BLaER1 (cell line): ENCODE measurements around the gene SERPINB6.

Experiments used
- H3K27ac ChIP-seq: shearing (Covaris generic); formaldehyde crosslinking; 2 replicates; pipeline ENCODE4 v1.8.1; 2022
- H3K27me3 ChIP-seq: shearing (Covaris generic); formaldehyde crosslinking; 2 replicates; pipeline ENCODE4 v1.8.1; 2022
- H3K36me3 ChIP-seq: shearing (Covaris generic); formaldehyde crosslinking; 2 replicates; pipeline ENCODE4 v1.8.1; 2022
- H3K4me1 ChIP-seq: shearing (Covaris generic); formaldehyde crosslinking; 2 replicates; pipeline ENCODE4 v1.8.1; 2022
- H3K4me2 ChIP-seq: shearing (Covaris generic); formaldehyde crosslinking; 2 replicates; pipeline ENCODE4 v1.8.1; 2022
- H3K4me3 ChIP-seq: shearing (Covaris generic); formaldehyde crosslinking; 2 replicates; pipeline ENCODE4 v1.8.1; 2022
- H3K9ac ChIP-seq: shearing (Covaris generic); formaldehyde crosslinking; 2 replicates; pipeline ENCODE4 v1.8.1; 2022
- H3K9me3 ChIP-seq: shearing (Covaris generic); formaldehyde crosslinking; 2 replicates; pipeline ENCODE4 v1.8.1; 2022
- H4K20me1 ChIP-seq: shearing (Covaris generic); formaldehyde crosslinking; 2 replicates; pipeline ENCODE4 v1.8.1; 2022
- Cebpa-rat ChIP-seq: shearing (Covaris generic); IDR thresholded peaks from 2 replicates; pipeline ENCODE4 v1.8.1; 2022

SERPINB6 gene

DNA sequence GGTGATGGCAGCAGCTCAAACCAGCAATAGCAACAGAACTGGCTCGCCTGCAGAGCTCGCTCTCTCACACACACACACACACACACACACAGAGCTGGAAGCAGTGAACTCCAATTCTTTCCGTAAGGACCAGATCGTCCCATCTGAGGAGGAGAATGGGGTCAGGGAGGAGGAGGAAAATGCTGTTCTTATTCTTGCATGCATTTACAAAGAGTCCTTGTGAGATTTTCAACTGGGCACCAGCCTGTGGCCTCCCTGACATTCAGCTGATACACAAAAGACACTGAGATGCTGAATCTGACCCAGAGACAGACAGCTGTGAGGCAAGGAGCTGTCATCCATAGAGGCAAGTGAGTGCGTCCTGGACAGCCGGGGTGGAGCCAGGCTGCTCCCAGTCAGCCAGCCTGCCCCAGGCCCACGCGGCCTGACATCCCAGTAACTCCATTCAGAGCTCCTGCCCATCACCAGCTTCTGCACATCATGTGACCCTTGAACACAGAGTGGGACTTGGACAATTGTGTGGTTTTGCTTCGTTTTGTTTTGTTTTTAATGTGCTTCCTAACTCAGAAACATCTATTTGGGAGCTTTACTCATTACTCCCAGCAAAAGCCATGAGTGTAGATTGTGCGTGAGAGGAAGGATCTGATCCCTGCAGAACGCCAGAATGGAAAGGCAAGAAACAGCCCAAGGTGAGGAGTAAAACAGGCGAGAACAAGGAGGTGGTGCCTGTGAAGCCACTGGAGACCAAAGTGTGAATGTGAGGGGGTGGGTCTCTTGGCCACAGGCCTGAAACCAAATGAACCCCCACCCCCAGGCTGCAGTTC is 70.3 kb downstream of the SERPINB6 start:
- Histone ChIP-seq H3K27me3 (peaks cover 54% of the 10 kb centered on the region), H3K4me3 (no peak overlapping the region), H3K27ac (no peak overlapping the region), H3K36me3 (no peaks in the 10 kb centered on the region), H3K4me2 (no peak overlapping the region), H4K20me1 (0 out of 2 replicates have a peak, but pooled peaks cover 5% of the 10 kb centered on the region), H3K9me3 (no peaks in the 10 kb centered on the region), H3K4me1 (peaks cover 24% of the 10 kb centered on the region), H3K9ac (no peak overlapping the region)
- no peak for TF ChIP-seq Cebpa-rat

DNA sequence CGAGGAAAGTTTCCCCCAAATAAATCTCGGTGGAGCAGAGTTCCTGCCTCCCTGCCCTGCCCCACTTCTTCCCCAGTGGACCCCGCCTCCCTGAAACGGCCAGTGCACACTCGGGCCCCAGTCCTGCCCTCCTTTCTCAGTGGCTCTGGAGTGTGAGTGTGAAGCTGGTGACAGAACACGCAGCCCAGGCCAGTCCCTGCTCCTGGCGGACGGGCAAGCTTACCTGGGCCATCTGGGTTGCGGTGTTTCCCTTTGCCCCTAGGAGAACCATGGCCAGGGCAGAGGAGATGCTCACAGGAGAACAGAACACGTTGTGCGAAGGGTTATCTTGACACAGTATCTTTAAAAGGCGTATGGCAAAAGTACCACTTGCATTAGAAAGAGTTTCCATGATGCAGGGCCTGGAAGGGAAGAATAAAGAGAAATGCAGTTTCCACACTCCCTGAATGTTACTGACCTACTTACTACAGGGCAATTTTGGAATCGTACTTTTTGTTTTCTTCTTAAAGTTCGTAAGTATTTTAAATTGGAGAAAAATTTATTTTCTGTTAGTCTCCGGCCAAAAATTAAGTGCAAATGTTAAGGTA is 71.1 kb downstream of the SERPINB6 start:
- Histone ChIP-seq H3K36me3 (no peaks in the 10 kb centered on the region), H3K27me3 (peaks cover 50% of the 10 kb centered on the region), H3K9me3 (no peaks in the 10 kb centered on the region), H3K4me1 (peaks cover 24% of the 10 kb centered on the region), H4K20me1 (0 out of 2 replicates have a peak, but pooled peaks cover 5% of the 10 kb centered on the region), H3K27ac (no peak overlapping the region), H3K9ac (no peak overlapping the region), H3K4me3 (no peak overlapping the region), H3K4me2 (no peak overlapping the region)
- no peak for TF ChIP-seq Cebpa-rat

DNA sequence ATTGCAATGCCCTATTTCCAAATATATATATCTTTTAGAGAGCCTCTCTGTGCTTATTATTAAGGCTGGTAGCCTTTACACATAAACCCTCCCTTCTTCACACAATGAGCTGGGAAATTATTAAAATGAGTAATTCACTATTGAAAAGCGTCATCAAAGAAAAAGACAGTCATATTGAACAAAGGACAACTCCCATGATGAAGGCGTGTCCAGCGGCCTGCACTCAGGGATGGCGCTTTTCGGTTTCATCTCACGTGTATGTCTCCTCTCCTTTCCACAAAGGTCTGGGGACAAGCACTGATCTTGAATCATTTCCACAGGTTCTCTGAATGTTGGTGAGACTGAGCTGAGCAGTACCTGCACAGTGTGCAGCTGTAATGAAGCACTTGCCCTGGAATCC is 71.8 kb downstream of the SERPINB6 start:
- Histone ChIP-seq H3K9ac (no peak overlapping the region), H3K4me1 (peaks cover 24% of the 10 kb centered on the region), H4K20me1 (0 out of 2 replicates have a peak, but pooled peaks cover 5% of the 10 kb centered on the region), H3K36me3 (no peaks in the 10 kb centered on the region; the same call in 1 of the 2 replicates), H3K4me3 (no peak overlapping the region), H3K27ac (no peak overlapping the region), H3K27me3 (peaks cover 45% of the 10 kb centered on the region), H3K4me2 (no peak overlapping the region), H3K9me3 (no peaks in the 10 kb centered on the region)
- no peak for TF ChIP-seq Cebpa-rat
